Uterus (tissue), 4 donors: Measurements from ENCODE around the gene EFNB3. TPM values are rescaled to one million over a fixed set of nuclear protein-coding genes. Genes with fewer than 3 reads are reported as not detected.

Experiments used
- DNase-seq, 2 donors: peaks; one replicate each; pipeline ENCODE4 v3.0.0-alpha.2; 2019 to 2020
- H3K27ac ChIP-seq, 2 donors: fragments of 200-600 bp; sonication (generic); 1 replicate in 1 of 2; 2 replicates in 1 of 2; pipeline ENCODE4 v1.5.1; 2016 to 2018
- H3K27me3 ChIP-seq, 2 donors: fragments of 200-600 bp; sonication (generic); one replicate each; pipeline ENCODE4 v1.5.1; 2018 to 2019; ENCODE audit warnings: control low read depth in 1 of 2
- H3K36me3 ChIP-seq, 2 donors: fragments of 200-600 bp; sonication (generic); one replicate each; pipeline ENCODE4 v1.5.1; 2019; ENCODE audit warnings: control low read depth in 1 of 2
- H3K4me1 ChIP-seq, 2 donors: fragments of 200-600 bp; sonication (generic); one replicate each; pipeline ENCODE4 v1.5.1; 2018 to 2019; ENCODE audit warnings: control low read depth in 1 of 2
- H3K4me3 ChIP-seq, 2 donors: fragments of 200-600 bp; sonication (generic); 1 replicate in 1 of 2; 2 replicates in 1 of 2; pipeline ENCODE4 v1.5.1; 2018 to 2019; ENCODE audit warnings: mild to moderate bottlenecking in 1 of 2
- H3K9me3 ChIP-seq, 2 donors: fragments of 200-600 bp; sonication (generic); one replicate each; pipeline ENCODE4 v1.5.1; 2019; ENCODE audit warnings: control low read depth in 1 of 2
- POLR2A ChIP-seq, 2 donors: fragments of 450-650 bp; IDR thresholded peaks; one replicate each; pipeline ENCODE4 v1.6.1; 2016; ENCODE audit warnings: antibody characterized with exemption in 2 of 2, mild to moderate bottlenecking in 1 of 2, moderate library complexity in 1 of 2
- intact Hi-C: fragments of 100-400 bp; cut with DNase I; formaldehyde crosslinking; loops from one replicate; pipeline ENCODE4 v1.15.1; 2023; ENCODE audit warnings: low total_unique reads
- total RNA-seq, 4 donors: library from RNA; depleted of rRNA in 3 of 4; stranded (reverse); fragments of >200 nt in 3 of 4; gene quantifications; one replicate each; pipeline versions ENCODE4 v1.1.0 to v1.2.4, GENCODE V29; 2014 to 2023
- TF ChIP-seq, protein P1 (sequence below), 4 experiments: fragments of 200-600 bp in 2 of 4; fragments of 450-650 bp in 2 of 4; sonication (generic) in 2 of 4; IDR thresholded peaks; one replicate each; pipeline ENCODE4 v1.5.1; 2016 to 2019; ENCODE audit warnings: antibody characterized with exemption in 4 of 4, mild to moderate bottlenecking in 2 of 4, moderate library complexity in 1 of 4
- donor health status: DM: yes; HTN: yes; CAD: no.

The EFNB3 gene
- total RNA-seq, 4 donors from 2014 or later = 0.26 to 13.1 (median 5.6) TPM

DNA sequence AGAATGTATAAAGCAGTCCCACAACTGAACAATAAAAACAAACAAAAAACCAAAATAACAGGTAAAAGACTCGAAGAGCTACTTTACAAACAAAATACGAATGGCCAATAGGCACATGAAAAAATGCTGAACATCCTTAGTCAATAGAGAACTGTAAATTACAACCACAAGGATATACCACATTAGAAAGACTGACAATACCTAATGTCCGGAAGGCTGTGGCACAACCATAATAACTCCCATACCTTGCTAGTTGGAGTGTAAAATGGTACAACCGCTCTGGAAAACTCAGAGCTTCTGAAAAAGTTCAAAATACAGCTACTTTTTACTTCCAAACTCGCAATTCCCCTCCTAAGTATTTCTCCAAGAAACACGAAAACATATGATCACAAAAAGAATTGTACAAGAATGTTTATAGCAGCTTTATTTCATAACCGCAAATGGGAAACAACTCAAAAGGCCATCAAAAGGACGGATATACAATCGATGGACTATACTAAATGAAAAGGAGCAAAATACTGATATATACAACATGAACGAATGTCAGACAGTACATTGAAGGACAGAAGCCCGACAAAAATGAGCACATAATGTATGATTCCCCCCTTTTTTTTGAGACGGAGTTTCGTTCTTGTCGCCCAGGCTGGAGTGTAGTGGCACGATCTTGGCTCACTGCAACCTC is 20.0 kb upstream of the EFNB3 start:
- Histone ChIP-seq H3K36me3 (no peaks in the 10 kb centered on the region), H3K9me3 (no peaks in the 10 kb centered on the region), H3K27ac (peak overlapping the region; percentile 94 to 98), H3K27me3 (no peaks in the 10 kb centered on the region), H3K4me1 (peaks cover 6 to 16% of the 10 kb centered on the region in 2 donors), H3K4me3 (peak overlapping the region; percentile 83 to 85)
- no peak for DNase-seq
- intact Hi-C loops = loop anchor here (5.0 kb wide), 1 partner anchor 58 kb away; the partner anchor contains the start of gene SAT2
- TF ChIP-seq POLR2A (IDR thresholded peaks at IDR 0.05) = no peak
- TF ChIP-seq, protein P1, sequence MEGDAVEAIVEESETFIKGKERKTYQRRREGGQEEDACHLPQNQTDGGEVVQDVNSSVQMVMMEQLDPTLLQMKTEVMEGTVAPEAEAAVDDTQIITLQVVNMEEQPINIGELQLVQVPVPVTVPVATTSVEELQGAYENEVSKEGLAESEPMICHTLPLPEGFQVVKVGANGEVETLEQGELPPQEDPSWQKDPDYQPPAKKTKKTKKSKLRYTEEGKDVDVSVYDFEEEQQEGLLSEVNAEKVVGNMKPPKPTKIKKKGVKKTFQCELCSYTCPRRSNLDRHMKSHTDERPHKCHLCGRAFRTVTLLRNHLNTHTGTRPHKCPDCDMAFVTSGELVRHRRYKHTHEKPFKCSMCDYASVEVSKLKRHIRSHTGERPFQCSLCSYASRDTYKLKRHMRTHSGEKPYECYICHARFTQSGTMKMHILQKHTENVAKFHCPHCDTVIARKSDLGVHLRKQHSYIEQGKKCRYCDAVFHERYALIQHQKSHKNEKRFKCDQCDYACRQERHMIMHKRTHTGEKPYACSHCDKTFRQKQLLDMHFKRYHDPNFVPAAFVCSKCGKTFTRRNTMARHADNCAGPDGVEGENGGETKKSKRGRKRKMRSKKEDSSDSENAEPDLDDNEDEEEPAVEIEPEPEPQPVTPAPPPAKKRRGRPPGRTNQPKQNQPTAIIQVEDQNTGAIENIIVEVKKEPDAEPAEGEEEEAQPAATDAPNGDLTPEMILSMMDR (IDR thresholded peaks at IDR 0.05) = no peak

DNA sequence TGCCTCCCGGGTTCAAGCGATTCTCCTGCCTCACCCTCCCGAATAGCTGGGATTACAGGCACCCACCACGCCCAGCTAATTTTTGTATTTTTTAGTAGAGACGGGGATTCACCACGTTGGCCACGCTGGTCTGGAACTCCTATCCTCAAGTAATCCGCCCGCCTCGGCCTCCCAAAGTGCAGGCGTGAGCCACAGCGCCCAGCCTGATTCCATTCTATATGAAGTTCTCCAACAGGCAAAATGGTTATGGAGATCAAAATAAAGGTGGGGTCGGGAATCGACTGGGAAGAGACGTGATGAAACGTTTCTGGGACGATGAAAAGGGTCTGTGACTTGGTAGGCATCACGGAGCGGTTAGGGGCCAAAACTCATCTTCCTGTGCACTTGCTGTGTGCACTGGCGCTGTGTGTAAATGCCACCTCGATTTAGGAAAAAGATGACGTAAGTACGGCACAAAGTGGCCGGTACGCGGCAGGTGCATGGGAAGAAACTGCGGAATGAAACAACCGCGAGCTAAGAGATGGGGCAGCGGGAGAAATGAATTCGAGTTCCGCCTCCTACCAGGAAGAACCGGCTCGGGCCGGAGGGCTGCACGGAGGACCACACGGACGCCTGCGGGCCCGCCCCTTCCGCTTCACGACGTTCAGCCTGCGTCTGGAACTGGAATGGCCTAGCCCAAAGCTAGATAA is 19.3 kb upstream of the EFNB3 start:
- Histone ChIP-seq H3K4me3 (peak overlapping the region; percentile 83 to 85), H3K4me1 (peaks cover 6 to 16% of the 10 kb centered on the region in 2 donors), H3K9me3 (no peaks in the 10 kb centered on the region), H3K27me3 (no peaks in the 10 kb centered on the region), H3K36me3 (no peaks in the 10 kb centered on the region), H3K27ac (peak overlapping the region; percentile 94 to 98)
- intact Hi-C loops = loop anchor here (5.0 kb wide), 1 partner anchor 58 kb away; the partner anchor contains the start of gene SAT2
- peak; percentile 25 to 40 for TF ChIP-seq POLR2A (IDR thresholded peaks at IDR 0.05)
- TF ChIP-seq, protein P1 (IDR thresholded peaks at IDR 0.05) = no peak
- DNase-seq = peak; percentile 91

DNA sequence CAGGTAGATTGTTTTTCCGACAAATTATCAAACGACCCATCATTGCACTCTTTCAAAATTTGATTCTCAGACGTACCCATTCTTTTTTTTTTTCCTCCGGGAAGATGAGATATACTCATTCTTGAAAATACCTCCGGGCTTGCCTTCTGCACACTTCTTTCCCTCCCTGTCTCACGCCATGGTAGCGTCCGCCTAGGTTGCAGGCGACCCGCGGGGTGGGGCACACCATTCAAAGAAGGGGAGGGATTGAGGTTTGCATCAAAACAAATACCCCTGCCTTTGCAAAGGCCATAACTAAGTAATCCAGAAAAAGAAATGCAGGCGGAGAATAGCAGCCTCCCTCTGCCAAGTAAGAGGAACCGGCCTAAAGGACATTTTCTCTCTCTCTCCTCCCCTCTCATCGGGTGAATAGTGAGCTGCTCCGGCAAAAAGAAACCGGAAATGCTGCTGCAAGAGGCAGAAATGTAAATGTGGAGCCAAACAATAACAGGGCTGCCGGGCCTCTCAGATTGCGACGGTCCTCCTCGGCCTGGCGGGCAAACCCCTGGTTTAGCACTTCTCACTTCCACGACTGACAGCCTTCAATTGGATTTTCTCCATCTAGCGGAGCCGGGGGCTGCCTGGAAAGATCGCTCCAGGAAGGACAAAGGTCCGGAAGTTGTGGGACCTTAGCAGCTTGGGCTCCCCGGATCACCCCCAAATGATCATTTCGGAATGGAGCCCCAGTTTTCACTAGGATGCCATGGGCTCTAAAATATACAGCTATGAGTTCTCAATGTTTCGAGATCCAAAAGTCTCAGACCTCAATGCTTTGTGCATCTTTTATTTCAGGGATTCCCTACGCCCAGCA is 18.6 kb upstream of the EFNB3 start:
- intact Hi-C loops = loop anchor here (5.0 kb wide), 1 partner anchor 59 kb away; the partner anchor contains the start of gene SAT2
- peak overlapping the region; percentile 83 to 85 for H3K4me3 ChIP-seq
- DNase-seq = peak; percentile 74 to 77

DNA sequence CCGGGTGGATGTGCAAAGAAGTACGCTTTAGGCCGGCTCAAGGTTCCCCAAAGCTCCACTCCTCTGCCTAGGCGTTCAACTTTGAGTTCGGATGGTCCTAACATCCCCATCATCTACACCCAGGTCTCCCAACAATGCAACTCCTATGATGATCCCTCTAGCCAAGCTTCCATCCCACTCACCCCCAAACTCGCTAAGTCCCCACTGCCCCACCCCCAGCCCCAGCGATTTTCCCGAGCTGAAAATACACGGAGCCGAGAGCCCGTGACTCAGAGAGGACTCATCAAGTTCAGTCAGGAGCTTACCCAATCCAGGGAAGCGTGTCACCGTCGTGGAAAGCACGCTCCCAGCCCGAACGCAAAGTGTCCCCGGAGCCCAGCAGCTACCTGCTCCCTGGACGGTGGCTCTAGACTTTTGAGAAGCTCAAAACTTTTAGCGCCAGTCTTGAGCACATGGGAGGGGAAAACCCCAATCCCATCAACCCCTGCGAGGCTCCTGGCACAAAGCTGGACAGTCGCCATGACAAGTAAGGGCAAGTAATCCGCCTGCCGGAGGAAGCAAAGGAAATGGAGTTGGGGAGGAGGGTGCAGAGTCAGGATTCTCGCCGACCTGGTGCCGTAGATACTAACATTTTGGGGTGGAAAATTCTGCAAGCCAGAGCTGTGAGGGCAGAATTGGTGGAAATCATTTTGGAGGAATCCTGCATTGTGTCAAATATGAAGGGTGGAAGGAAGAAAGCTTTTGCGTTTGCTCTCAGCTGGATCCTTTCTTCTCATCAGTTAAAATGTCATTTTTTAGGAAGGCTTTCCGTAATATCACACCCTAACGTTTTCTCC is 17.7 kb upstream of the EFNB3 start, which contains the start of gene TP53:
TSS of gene TP53 (minus strand) at position 419 of the 836 bp plus-strand sequence. CDS start 10,896 bp downstream, outside the sequence.
- H3K27ac ChIP-seq = peak within 1 kb of the TSS; percentile 94 to 98
- peak; percentile 48 to 54 for TF ChIP-seq POLR2A (IDR thresholded peaks at IDR 0.05)
- TF ChIP-seq, protein P1 (IDR thresholded peaks at IDR 0.05) = peak in 2 of 4 experiments; percentile 28 to 45
- intact Hi-C loops = loop anchor here (5.0 kb wide), 1 partner anchor 60 kb away; the partner anchor contains the start of gene SAT2

More for the DNA sequence above, 18.6 kb upstream of the EFNB3 start:
- H3K36me3 ChIP-seq = no peaks in the 10 kb centered on the region
- peaks cover 6 to 16% of the 10 kb centered on the region in 2 donors for H3K4me1 ChIP-seq
- H3K27me3 ChIP-seq = no peaks in the 10 kb centered on the region
- TF ChIP-seq, protein P1 (IDR thresholded peaks at IDR 0.05) = peak in 1 of 4 experiments; percentile 19
- TF ChIP-seq POLR2A (IDR thresholded peaks at IDR 0.05) = peak; percentile 45 to 79
- peak overlapping the region; percentile 94 to 98 for H3K27ac ChIP-seq
- no peaks in the 10 kb centered on the region for H3K9me3 ChIP-seq

More for the DNA sequence above, 17.7 kb upstream of the EFNB3 start, which contains the start of gene TP53:
- Histone ChIP-seq H3K4me1 (peaks cover 6 to 16% of the 10 kb centered on the region in 2 donors), H3K4me3 (peak within 1 kb of the TSS; percentile 83 to 85), H3K27me3 (no peaks in the 10 kb centered on the region), H3K9me3 (no peaks in the 10 kb centered on the region), H3K36me3 (no peaks in the 10 kb centered on the region)
- peak; percentile 85 to 92 for DNase-seq
